Measurements from ENCODE around the gene ARMC10.
"Not testable (repeated sequence)": the region's sequence is repeated elsewhere in the genome, so short reads cannot be mapped to it uniquely, and the experiment has no call there.

Gene ARMC10

DNA sequence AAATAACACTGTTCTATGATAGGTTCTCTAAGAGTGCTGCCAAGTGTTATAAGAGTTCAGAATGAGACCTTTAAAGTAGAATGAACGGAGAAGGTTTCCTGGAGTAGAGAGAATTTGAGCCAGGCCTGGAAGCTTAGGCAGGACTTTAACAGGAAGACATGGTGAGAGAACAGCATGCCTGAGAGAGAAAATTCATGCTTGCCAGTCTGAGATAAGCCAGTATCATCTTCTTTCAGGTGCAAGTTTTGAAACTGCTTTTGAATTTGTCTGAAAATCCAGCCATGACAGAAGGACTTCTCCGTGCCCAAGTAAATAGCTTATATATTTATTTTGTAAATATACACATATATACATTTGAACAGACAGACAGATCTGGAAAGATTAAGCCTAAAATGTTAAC lies 22.1 kb downstream of the ARMC10 start:
- TF ChIP-seq, protein P1, sequence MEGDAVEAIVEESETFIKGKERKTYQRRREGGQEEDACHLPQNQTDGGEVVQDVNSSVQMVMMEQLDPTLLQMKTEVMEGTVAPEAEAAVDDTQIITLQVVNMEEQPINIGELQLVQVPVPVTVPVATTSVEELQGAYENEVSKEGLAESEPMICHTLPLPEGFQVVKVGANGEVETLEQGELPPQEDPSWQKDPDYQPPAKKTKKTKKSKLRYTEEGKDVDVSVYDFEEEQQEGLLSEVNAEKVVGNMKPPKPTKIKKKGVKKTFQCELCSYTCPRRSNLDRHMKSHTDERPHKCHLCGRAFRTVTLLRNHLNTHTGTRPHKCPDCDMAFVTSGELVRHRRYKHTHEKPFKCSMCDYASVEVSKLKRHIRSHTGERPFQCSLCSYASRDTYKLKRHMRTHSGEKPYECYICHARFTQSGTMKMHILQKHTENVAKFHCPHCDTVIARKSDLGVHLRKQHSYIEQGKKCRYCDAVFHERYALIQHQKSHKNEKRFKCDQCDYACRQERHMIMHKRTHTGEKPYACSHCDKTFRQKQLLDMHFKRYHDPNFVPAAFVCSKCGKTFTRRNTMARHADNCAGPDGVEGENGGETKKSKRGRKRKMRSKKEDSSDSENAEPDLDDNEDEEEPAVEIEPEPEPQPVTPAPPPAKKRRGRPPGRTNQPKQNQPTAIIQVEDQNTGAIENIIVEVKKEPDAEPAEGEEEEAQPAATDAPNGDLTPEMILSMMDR (IDR thresholded peaks at IDR 0.05; ENCODE audit: borderline replicate concordance, insufficient read depth, low read depth, low read length) = no peak
- no peak overlapping the region for H3K4me3 ChIP-seq (ENCODE audit: low read depth, low read length)

DNA sequence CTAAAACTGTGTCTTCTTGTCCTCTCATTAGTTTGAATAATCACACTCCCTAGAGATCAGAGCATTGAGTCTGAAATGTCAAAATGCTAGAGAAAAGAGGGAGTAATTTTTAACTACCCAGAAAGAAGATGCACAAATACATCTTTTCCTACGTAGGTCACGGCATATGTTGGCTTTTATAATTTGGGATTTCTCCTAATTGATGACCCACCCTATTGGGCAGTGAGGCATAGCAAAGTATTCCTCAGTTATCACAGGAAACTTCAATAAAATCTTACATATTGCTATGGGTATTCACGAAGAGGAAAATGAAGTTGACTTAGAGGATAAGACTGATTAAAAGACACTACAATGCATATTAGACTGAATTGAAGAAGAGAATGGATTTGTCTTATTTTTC lies 25.4 kb downstream of the ARMC10 start:
- H3K4me3 ChIP-seq (ENCODE audit: low read depth, low read length) = no peak overlapping the region
- TF ChIP-seq, protein P1 (IDR thresholded peaks at IDR 0.05; ENCODE audit: borderline replicate concordance, insufficient read depth, low read depth, low read length) = no peak

DNA sequence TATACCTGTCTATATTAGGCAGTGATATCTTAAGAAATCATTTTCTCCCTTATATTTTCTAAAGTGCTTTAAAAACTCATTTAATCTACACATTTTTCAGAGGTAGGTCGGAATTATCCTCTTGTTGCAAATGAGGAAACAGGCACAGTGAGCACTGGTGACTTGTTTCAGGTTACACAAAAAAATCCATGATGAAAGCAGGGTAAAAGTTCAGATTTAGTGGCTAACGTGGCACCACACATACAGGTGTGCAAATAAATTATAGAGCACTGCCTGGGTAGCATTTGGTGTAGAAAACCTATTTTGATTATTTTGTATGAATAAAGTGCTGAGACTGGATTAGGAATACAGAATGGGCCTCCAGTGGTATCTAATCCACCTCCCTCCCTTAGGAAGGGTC lies 26.6 kb downstream of the ARMC10 start:
- TF ChIP-seq, protein P1 (IDR thresholded peaks at IDR 0.05; ENCODE audit: borderline replicate concordance, insufficient read depth, low read depth, low read length) = no peak
- no peak overlapping the region for H3K4me3 ChIP-seq (ENCODE audit: low read depth, low read length)

DNA sequence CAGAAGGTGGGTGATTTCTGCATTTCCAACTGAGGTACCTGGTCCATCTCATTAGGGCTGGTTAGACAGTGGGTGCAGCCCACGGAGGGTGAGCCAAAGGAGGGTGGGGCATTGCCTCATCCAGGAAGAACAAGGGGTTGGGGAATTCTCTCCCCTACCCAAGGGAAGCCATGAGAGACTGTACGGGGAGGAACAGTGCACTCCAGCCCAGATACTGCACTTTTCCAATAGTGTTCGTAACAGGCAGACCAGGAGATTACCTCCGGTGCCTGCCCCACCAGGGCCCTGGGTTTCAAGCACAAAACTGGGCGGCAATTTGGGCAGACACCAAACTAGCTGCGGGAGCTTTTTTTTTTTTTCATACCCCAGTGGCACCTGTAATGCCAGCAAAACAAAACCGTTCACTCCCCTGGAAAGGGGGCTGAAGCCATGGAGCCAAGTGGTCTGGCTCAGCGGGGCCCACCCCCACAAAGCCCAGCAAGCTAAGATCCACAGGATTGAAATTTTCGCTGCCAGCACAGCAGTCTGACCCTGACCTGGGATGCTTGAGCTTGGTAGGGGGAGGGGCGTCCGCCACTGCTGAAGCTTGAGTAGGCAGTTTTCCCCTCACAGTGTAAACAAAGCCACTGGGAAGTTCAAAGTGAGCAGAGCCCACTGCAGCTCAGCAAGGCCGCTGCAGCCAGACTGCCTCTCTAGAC lies 31.2 kb downstream of the ARMC10 start:
- TF ChIP-seq, protein P1 (IDR thresholded peaks at IDR 0.05; ENCODE audit: borderline replicate concordance, insufficient read depth, low read depth, low read length) = no peak
- H3K4me3 ChIP-seq (ENCODE audit: low read depth, low read length) = no peak overlapping the region

DNA sequence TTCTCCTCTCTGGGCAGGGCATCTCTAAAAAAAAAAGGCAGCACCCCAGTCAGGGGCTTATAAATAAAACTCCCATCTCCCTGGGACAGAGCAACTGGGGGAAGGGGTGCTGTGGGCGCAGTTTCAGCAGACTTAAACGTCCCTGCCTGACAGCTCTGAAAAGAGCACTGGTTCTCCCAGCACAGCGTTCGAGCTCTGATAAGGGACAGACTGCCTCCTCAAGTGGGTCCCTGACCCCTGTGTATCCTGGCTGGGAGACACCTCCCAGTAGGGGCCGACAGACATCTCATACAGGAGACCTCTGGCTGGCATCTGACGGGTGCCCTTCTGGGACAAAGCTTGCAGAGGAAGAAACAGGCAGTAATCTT lies 31.7 kb downstream of the ARMC10 start:
- not testable (repeated sequence) for H3K4me3 ChIP-seq (ENCODE audit: low read depth, low read length)

DNA sequence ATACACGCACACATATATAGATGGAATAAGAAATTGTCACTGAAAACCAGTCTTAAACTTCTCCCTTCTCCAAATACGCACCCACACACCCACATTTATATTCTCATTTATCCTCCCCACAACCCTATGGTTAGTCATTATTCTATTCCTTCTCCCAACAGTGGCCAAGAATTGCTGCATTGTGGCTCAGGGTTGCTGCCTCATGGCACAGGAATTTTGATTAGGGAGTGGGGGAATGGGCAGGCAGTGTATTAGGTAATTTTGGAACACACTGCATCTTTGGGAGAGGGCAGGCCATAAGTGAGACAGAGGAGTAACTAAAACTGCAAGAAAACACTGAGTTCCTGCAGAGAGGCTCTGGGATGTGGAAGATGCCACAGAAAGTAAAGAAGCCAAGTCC lies 38.2 kb downstream of the ARMC10 start:
- H3K4me3 ChIP-seq (ENCODE audit: low read depth, low read length) = no peak overlapping the region
- TF ChIP-seq, protein P1 (IDR thresholded peaks at IDR 0.05; ENCODE audit: borderline replicate concordance, insufficient read depth, low read depth, low read length) = no peak

DNA sequence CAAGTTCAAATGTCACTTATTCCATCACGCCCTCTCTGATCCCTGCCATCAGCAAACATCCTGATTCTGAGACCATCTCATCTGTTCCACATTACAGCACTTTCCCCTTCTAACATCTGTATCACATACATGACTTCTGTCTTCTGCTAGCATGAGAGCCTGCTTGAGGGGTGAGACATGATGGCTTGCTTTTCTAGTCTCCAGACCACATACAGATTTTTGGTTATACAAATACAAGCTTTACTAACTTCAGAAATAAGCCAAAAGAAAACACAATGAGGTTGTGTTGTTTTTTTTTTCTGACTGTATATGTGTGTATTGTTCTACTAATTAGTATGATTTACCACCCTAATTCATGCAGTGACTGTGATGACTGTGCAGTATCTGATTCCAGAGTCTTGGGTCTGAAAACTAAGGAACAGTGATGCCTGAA lies 39.7 kb downstream of the ARMC10 start:
- H3K4me3 ChIP-seq (ENCODE audit: low read depth, low read length) = no peak overlapping the region
- TF ChIP-seq, protein P1 (IDR thresholded peaks at IDR 0.05; ENCODE audit: borderline replicate concordance, insufficient read depth, low read depth, low read length) = no peak

Data from GM12875 (cell line).